Activated naive CD8-positive, alpha-beta T cell treated with anti-CD3 and anti-CD28 coated beads, Interleukin-2, amount 50 U/mL, for 16 hours (primary cell): ENCODE results near the gene TBC1D23.
"Not testable (repeated sequence)": the region's sequence is repeated elsewhere in the genome, so short reads cannot be mapped to it uniquely, and the experiment has no call there.

ENCODE experiments used
- DNase-seq: peaks from one replicate; pipeline ENCODE4 v3.0.0-alpha.2; 2020; ENCODE audit warnings: low read depth, low spot score

Gene TBC1D23

DNA sequence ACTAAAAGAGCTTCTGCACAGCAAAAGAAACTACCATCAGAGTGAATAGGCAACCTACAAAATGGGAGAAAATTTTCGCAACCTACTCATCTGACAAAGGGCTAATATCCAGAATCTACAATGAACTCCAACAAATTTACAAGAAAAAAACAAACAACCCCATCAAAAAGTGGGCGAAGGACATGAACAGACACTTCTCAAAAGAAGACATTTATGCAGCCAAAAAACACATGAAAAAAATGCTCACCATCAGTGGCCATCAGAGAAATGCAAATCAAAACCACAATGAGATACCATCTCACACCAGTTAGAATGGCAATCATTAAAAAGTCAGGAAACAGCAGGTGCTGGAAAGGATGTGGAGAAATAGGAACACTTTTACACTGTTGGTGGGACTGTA, 91.0 kb downstream of the TBC1D23 start:
- DNase-seq, result not testable (repeated sequence)

DNA sequence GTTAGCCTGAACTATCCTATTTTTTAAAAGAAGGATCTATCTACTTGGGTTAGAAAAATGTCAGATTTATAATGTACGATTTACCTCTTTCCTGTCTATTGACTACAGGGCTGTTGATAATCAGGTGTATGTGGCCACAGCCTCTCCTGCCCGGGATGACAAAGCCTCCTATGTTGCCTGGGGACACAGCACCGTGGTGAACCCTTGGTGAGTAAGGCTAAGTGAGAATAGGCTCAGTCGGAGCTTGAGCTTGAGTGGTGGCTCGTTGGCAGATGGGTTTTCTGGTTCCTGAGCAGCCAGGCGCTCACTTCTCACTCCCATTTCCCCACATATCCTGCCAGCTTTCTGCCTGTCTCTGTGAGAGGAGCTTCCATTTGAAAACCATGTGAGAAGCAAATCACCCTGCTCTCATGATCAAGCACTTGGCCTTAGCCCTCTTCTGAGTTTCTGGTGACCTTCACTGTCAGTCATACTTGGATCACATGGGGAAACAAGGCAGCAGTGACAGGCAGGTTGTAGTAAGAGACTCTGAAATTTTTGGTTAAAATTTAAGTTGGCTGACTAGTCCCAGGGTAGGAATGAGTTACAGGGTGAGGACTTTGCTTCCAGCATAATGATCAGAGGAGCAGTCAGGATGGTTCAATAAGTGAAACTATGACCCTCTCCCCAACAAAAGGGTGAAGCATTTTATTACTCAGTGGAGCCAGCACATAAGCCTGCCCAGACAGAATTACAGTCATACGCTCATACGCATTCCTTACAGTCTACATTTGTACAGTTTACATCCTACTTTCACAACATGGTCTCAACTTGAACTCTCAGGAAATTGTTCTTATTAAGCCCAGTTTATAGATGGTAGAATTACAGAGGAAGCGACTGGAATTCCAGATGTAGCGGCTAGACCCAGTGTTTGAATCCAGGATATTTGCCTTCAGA, 91.8 kb downstream of the TBC1D23 start:
- no peak for DNase-seq

DNA sequence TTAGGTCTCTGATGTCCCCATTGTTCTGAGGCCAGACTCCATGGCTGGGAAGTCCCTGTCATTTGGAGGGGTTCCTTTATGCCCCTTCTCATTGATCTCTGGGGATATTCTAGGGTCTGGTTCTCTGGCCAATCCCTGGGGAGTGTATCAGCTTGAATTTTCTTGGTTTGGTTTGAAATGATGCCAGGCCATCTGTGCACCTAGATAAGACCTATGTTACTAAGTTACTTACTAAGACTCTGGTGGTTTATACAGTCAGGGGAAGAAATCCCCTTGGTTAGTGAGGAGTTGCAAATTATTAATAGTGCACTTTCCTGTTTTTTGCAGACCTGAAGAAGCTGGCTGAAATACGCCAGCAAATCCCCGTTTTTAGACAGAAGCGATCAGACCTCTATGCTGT, 94.1 kb downstream of the TBC1D23 start:
- no peak for DNase-seq

DNA sequence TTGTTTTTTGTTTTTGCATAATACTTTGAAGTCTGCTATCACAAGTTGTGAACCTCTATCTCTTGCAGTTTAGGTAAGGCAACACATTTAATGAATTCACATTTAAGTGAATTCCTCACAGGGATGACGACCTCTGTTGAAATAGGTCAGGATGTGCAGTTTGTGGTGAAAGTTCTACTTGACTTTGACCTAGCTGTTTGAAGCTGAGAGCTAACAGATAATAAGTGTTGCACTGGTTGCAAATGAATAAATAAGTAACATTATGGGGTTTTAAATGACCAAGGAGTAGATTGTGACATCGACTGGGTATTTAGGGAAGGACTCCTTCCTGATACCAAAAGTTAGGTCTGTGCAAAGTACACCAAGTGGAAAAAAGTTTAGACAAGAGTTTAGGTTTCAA, 97.6 kb downstream of the TBC1D23 start:
- no peak for DNase-seq

DNA sequence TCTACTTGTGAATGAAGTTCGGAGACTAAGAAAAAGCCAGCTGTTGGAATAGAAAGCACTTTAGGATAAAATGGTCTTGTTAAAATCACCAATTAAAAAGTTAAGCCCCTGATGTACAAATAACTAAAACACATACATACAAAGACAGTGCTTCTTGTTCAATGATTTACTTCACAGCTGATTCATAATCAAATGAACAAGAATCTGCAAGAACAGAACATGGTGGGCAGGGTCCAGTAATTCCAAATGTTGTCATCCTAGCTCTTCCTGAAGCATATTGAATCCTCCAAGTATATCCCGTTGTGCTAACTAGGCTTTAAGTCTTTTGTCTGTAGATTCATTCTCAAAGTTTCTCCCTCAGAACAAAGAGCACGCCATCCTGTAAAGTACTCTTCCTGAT, 98.2 kb downstream of the TBC1D23 start:
- no peak for DNase-seq

DNA sequence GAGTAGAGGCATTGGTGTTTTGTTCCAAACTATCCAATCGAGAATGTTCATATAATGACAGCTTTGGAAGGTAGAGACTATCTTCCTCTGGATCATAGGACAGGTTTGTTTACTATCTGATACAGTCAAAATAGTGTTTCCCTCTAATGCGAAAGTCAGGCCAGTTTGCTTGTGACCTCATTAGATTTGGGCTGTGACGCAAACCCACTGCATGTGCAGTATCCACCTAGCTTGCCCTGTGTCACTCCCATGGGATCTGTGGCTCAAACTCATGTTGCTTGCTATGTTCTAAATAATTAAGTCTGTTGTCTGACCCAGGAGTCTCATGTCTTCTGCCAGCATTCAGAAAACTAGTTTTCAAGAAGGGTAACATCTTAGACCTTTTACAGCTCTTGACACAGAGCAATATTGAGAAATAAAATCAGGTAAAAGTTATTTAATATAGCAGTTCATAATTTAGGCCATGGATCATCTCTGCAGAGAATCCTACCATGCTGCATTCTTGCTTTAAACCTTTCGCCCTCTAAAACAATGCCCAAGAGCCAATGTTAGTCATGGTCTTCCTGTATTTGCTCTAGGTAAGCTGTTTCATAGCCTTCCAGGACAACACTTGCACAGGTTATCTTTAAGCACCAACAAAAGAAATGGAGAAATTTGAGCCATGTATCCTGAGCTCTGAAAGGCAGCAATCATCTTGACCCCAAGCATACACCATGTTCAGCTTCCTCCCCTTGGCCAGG, 100.1 kb downstream of the TBC1D23 start:
- no peak for DNase-seq

DNA sequence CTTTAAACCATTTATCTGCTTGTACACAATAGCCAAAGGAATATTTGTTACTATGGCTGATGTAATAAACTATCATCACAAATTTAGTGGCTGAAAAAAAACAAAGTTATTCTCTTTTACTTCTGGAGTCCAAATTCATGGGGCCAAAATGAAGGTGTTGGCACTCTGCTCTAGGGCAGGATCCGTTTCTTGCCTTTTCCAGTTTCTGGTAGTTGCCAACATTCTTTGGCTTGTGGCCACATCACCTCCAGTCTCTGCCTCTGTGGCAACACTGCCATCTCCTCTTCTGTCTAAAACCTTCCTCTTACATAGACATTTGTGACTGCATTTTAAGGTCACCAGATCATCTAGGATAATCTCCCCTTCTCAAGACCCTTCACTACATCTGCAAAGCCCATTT, 101.1 kb downstream of the TBC1D23 start:
- no peak for DNase-seq

DNA sequence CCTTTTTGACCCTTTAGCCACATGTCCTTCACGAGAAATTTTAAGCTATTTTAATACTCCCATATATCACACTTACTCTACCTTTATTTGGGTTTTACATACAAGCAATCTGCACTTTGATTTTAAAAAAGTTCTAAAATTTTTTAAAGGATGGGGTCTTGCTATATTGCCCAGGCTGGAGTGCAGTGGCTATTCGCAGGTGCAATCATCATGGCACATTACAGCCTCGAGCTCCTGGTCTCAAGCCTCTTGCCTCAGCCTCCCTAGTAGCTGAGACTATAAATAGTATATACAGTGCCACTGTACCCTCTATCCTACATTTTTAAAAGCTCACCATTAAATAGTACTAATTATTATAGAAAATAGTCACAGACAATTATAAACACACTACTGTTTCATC, 103.6 kb downstream of the TBC1D23 start:
- DNase-seq, result no peak

DNA sequence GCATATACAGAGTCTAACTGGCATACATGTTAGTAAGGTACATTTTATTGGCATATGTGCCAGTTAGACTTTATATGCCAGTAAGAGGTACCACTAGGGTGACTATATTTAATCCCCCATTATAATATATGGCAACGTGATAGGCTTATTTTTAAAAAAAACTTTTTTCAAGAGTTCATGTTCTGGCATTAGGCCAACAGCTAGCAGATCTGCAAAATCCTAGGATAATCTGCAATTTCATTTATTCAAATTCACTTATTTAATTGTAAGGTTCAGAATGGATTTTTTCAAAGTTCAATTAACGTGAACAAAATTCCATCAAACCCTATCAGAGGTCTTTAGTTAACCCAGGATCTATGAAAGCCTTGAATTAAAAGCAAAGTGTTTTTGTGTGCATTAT, 105.6 kb downstream of the TBC1D23 start:
- DNase-seq, result no peak

DNA sequence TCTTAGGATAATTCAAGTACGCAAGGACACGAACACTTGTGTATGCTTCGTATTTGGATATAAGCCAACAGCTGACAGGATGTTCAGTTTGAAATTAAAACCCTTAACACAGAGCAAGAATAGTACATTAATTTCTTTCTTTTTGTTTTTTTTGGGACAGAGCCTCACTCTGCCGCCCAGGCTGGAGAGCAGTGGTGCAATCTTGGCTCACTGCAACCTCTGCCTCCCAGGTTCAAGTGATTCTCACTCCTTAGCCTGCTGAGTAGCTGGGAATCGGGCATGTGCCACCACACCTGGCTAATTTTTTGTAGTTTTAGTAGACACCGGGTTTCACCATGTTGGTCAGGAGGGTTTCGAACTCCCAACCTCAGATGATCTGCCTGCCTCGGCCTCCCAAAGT, 107.6 kb downstream of the TBC1D23 start:
- no peak for DNase-seq

DNA sequence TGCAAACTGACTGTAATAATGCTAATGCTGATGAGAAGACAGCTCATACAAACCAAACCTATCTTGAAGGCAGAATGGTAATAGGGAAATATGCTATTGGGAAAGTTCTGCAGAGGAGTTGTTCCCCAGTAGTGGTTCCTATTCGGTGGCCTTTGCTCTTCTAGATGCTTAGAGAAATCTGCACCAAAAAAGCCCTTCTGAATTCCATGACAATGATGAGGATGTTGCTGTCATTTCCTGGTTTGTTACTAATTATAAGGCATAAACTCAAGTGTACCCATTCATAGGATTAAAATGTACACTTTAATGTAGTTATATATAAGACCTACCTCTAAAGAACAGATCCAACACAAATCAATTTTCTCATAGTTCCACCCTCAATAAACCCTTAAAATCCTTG, 110.0 kb downstream of the TBC1D23 start:
- no peak for DNase-seq

DNA sequence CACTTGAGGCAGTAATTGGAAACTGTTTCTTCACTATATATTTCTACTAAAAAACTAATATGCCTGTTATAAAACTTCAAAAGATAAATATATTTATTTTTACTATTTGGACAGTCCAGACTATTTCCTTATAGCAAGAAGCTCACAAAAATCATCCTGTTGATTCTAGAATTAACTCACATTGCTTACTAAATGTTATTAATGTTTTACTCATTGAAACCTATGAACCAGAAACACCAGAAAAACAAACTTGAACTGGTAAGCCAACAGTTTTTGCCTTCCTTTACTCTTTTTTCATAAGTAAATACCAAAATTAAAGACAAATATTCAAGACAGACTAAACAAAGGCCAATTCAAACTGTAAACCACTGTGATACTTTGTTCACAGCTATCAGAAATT, 113.7 kb downstream of the TBC1D23 start:
- no peak for DNase-seq
